ENCODE results near the gene RAB20.

Gene RAB20

GRCh38 chr13:110528371-110528770 lies 33.2 kb downstream of the RAB20 start:
- no peak overlapping the region for H2AFZ ChIP-seq (ENCODE audit: low read depth)
- no peaks in the 10 kb centered on the region for H4K20me1 ChIP-seq (ENCODE audit: insufficient read depth)
- no peak overlapping the region for H3K27ac ChIP-seq
- H3K36me3 ChIP-seq (ENCODE audit: insufficient read depth) = no peaks in the 10 kb centered on the region
- peaks cover 29% of the 10 kb centered on the region for H3K4me1 ChIP-seq (ENCODE audit: low read depth, poor library complexity, severe bottlenecking)
- TF ChIP-seq CTCF (conservative IDR thresholded peaks at IDR 0.05; ENCODE audit: low read depth, low read length) = no peak
- H3K27me3 ChIP-seq (ENCODE audit: insufficient read depth, low read depth) = no peaks in the 10 kb centered on the region
- H3K79me2 ChIP-seq (ENCODE audit: insufficient read depth, low read depth) = no peaks in the 10 kb centered on the region
- H3K4me3 ChIP-seq (IDR thresholded peaks at IDR 0.05; ENCODE audit: insufficient read depth, low read depth, low read length) = no peak overlapping the region
- no peak overlapping the region for H3K9ac ChIP-seq
- no peak overlapping the region for H3K4me2 ChIP-seq

- H3K4me2 ChIP-seq = peak overlapping the region; percentile 73
These were observed 35.9 kb downstream of the RAB20 start for GRCh38 chr13:110525328-110526319.

GRCh38 chr13:110524541-110525257 lies 36.8 kb downstream of the RAB20 start:
- Histone ChIP-seq H3K36me3 (ENCODE audit: insufficient read depth) (no peaks in the 10 kb centered on the region), H3K9ac (peak overlapping the region; percentile 15; the same call in 1 of the 2 replicates), H4K20me1 (ENCODE audit: insufficient read depth) (no peaks in the 10 kb centered on the region), H3K4me2 (peak overlapping the region; percentile 73), H3K4me1 (ENCODE audit: low read depth, poor library complexity, severe bottlenecking) (peaks cover 29% of the 10 kb centered on the region), H3K27ac (peak overlapping the region; percentile 50), H3K4me3 (IDR thresholded peaks at IDR 0.05; ENCODE audit: insufficient read depth, low read depth, low read length) (no peak overlapping the region), H2AFZ (ENCODE audit: low read depth) (peak overlapping the region; percentile 61; the same call in 1 of the 2 replicates), H3K79me2 (ENCODE audit: insufficient read depth, low read depth) (no peaks in the 10 kb centered on the region), H3K27me3 (ENCODE audit: insufficient read depth, low read depth) (no peaks in the 10 kb centered on the region)
- no peak for TF ChIP-seq CTCF (conservative IDR thresholded peaks at IDR 0.05; ENCODE audit: low read depth, low read length)

More at GRCh38 chr13:110525328-110526319, 35.9 kb downstream of the RAB20 start:
- no peak overlapping the region; the same call in 1 of the 2 replicates for H3K9ac ChIP-seq
- no peaks in the 10 kb centered on the region for H3K36me3 ChIP-seq (ENCODE audit: insufficient read depth)
- H3K27ac ChIP-seq = peak overlapping the region; percentile 50
- H3K27me3 ChIP-seq (ENCODE audit: insufficient read depth, low read depth) = no peaks in the 10 kb centered on the region
- H3K4me3 ChIP-seq (IDR thresholded peaks at IDR 0.05; ENCODE audit: insufficient read depth, low read depth, low read length) = no peak overlapping the region
- peaks cover 29% of the 10 kb centered on the region for H3K4me1 ChIP-seq (ENCODE audit: low read depth, poor library complexity, severe bottlenecking)
- H4K20me1 ChIP-seq (ENCODE audit: insufficient read depth) = no peaks in the 10 kb centered on the region
- H2AFZ ChIP-seq (ENCODE audit: low read depth) = peak overlapping the region; percentile 61; the same call in 1 of the 2 replicates
- 0 out of 2 replicates have a peak, but pooled peaks have one; percentile 29 for TF ChIP-seq CTCF (conservative IDR thresholded peaks at IDR 0.05; ENCODE audit: low read depth, low read length)
- no peaks in the 10 kb centered on the region for H3K79me2 ChIP-seq (ENCODE audit: insufficient read depth, low read depth)

GRCh38 chr13:110523838-110524540 lies 37.5 kb downstream of the RAB20 start:
- no peaks in the 10 kb centered on the region for H3K36me3 ChIP-seq (ENCODE audit: insufficient read depth)
- no peak for TF ChIP-seq CTCF (conservative IDR thresholded peaks at IDR 0.05; ENCODE audit: low read depth, low read length)
- H3K4me2 ChIP-seq = peak overlapping the region; percentile 73; the same call in 1 of the 2 replicates
- no peaks in the 10 kb centered on the region for H3K79me2 ChIP-seq (ENCODE audit: insufficient read depth, low read depth)
- H3K27me3 ChIP-seq (ENCODE audit: insufficient read depth, low read depth) = no peaks in the 10 kb centered on the region
- no peak overlapping the region for H3K27ac ChIP-seq
- peaks cover 29% of the 10 kb centered on the region for H3K4me1 ChIP-seq (ENCODE audit: low read depth, poor library complexity, severe bottlenecking)
- H3K4me3 ChIP-seq (IDR thresholded peaks at IDR 0.05; ENCODE audit: insufficient read depth, low read depth, low read length) = no peak overlapping the region
- H4K20me1 ChIP-seq (ENCODE audit: insufficient read depth) = no peaks in the 10 kb centered on the region
- peak overlapping the region; percentile 61; the same call in 1 of the 2 replicates for H2AFZ ChIP-seq (ENCODE audit: low read depth)
- no peak overlapping the region for H3K9ac ChIP-seq
